HG03457 (cell line): ENCODE measurements around the gene RAMP1.
"Not testable (repeated sequence)": the region's sequence is repeated elsewhere in the genome, so short reads cannot be mapped to it uniquely, and the experiment has no call there.

ENCODE experiments used
- ATAC-seq: cut with Tn5 transposase; IDR thresholded peaks from one replicate; pipeline ENCODE4 v1.9.1; 2021; ENCODE audit warnings: moderate number of reproducible peaks; ENCODE audit not compliant: unreplicated experiment

RAMP1 gene

GRCh38 chr2:237942513-237942899 is 83.1 kb downstream of the RAMP1 start:
- no peak for ATAC-seq

DNA sequence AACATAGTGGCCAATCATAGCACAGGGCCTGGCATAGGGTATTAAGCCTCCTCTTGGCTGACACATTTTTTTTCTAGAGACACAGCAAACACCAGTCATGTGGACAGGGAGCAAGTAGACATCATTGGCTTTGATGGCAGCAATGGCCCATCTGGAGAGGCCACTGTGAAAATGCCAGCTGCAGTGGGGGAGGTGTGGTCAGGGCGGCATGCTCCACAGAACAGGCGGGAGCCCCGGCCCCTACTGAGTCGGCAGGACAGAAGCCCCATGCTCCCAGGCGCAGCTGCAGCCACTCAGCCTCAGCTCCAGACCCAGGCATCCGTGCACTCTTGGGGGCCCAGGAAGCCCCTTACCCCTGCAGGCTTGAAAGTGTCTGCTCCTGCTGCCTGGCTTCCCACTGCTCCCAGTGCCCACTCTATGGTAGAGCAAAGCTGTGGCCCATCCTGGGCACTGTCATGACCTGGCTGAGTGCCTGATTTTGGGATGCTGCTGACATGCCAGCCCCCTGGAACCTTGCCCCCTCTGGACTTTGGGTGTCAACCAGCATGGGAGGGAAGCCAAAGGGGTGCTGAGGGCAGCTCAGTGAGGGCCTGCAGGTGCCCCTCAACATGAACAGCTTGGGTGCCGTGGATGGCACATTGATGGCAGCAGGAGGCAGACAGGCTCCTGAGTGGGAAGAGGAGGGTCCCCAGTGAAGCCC is 84.1 kb downstream of the RAMP1 start:
- ATAC-seq, result no peak

DNA sequence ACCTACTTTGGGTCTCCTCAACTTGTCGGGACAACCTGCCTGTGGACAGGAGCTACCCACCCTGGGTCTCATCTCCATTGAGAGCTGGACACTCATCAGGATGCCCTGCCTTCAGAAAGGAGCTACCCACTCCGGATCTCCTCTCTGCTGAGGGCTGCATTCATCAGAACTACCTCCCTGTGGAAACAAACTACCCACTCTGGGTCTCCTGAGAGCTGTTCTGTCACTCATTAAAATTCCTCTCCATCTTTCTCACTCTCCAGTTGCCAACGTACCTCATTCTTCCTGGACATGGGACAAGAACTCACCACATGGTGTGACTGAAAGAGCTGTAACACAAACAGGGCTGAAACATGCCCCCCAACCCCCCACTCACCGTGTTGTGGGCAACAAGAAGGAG is 84.9 kb downstream of the RAMP1 start:
- no peak for ATAC-seq

GRCh38 chr2:237946423-237946822 is 87.0 kb downstream of the RAMP1 start:
- no peak for ATAC-seq

DNA sequence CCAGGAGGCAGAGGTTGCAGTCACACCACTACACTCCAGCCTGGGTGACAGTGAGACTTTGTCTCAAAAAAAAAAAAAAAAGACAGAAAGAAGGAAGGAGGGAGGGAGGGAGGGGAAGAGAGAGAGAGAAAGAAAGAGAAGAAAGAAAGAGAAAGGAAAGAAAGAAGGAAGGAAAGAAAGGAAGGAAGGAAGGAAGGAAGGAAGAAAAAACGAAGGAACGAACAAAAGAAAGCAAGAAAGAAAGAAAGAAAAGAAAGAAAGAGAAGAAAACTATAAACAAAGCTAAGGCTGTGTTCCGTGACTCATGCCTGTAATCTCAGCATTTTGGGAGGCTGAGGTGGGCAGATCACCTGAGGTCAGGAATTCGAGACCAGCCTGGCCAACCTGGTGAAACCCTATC is 91.9 kb downstream of the RAMP1 start:
- not testable (repeated sequence) for ATAC-seq

GRCh38 chr2:237951878-237952277 is 92.5 kb downstream of the RAMP1 start:
- no peak for ATAC-seq

DNA sequence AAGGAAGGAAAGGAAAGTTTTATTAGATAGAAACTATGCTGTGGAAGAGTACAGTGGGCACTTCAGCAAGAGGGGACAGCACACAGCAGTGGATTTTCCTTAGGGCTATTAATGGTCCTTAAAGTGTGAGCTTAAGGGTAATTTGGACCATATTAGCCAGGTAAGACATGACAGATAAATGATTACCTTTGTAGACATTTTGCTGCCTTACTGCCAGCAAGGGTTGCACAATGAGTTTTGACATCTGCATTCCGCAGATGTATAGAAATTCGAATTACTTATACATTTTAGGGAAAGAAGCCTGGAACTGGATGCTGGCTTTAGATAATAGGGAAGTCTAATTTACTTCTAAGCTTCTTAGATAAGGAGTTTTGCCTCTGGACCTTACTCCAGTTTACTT is 93.4 kb downstream of the RAMP1 start:
- no peak for ATAC-seq

GRCh38 chr2:237955640-237956401 is 96.4 kb downstream of the RAMP1 start:
- no peak for ATAC-seq

GRCh38 chr2:237956402-237956736 is 96.9 kb downstream of the RAMP1 start:
- no peak for ATAC-seq

GRCh38 chr2:237961637-237962036 is 102.2 kb downstream of the RAMP1 start:
- no peak for ATAC-seq
